NCI-H82 treated with DMSO at 0.1 percent for 48 hours (cell line): ENCODE measurements around the gene KCNIP4.
"Not testable (repeated sequence)": the region's sequence is repeated elsewhere in the genome, so short reads cannot be mapped to it uniquely, and the experiment has no call there.

Experiments
- DNase-seq: peaks from one replicate; lab custom pipeline; 2025; ENCODE audit not compliant: unreplicated experiment; lab: John Stamatoyannopoulos, UW

Gene KCNIP4

GRCh38 chr4:21948347-21949072, at the start of gene KCNIP4:
KCNIP4 (minus strand) TSS chr4:21948772.
- no peak for DNase-seq

- not testable (repeated sequence) for DNase-seq
Observed at GRCh38 chr4:21996618-21997017, 48.0 kb upstream of the KCNIP4 start.

- DNase-seq, result no peak
Observed at GRCh38 chr4:21992330-21992729, 43.8 kb upstream of the KCNIP4 start.

GRCh38 chr4:21991562-21991961, 43.0 kb upstream of the KCNIP4 start:
- no peak for DNase-seq

- no peak for DNase-seq
Observed at GRCh38 chr4:21991050-21991449, 42.5 kb upstream of the KCNIP4 start.

GRCh38 chr4:21989351-21989750, 40.8 kb upstream of the KCNIP4 start:
- DNase-seq, result no peak

GRCh38 chr4:21986307-21986706, 37.7 kb upstream of the KCNIP4 start:
- DNase-seq, result no peak

- DNase-seq, result no peak
Observed at GRCh38 chr4:21982087-21982486, 33.5 kb upstream of the KCNIP4 start.

- DNase-seq, result no peak
Observed at GRCh38 chr4:21979196-21979595, 30.6 kb upstream of the KCNIP4 start.

- no peak for DNase-seq
Observed at GRCh38 chr4:21976166-21976565, 27.6 kb upstream of the KCNIP4 start.

- DNase-seq, result no peak
Observed at GRCh38 chr4:21973850-21974249, 25.3 kb upstream of the KCNIP4 start.

- DNase-seq, result no peak
Observed at GRCh38 chr4:21964762-21965319, 16.3 kb upstream of the KCNIP4 start.

GRCh38 chr4:21962691-21963090, 14.1 kb upstream of the KCNIP4 start:
- DNase-seq, result no peak

- no peak for DNase-seq
Observed at GRCh38 chr4:21960793-21961192, 12.2 kb upstream of the KCNIP4 start.

- DNase-seq, result no peak
Observed at GRCh38 chr4:21954916-21955315, 6.3 kb upstream of the KCNIP4 start.

- DNase-seq, result no peak
Observed at GRCh38 chr4:21953653-21954052, 5.1 kb upstream of the KCNIP4 start.

GRCh38 chr4:21952549-21952948, 4.0 kb upstream of the KCNIP4 start:
- no peak for DNase-seq

- DNase-seq, result no peak
Observed at GRCh38 chr4:21949073-21949457, 493 bp upstream of the KCNIP4 start.

- DNase-seq, result no peak
Observed at GRCh38 chr4:21947791-21948346, 703 bp downstream of the KCNIP4 start.

GRCh38 chr4:21946858-21947257, 1.7 kb downstream of the KCNIP4 start:
- no peak for DNase-seq

- DNase-seq, result no peak
Observed at GRCh38 chr4:21921526-21922180, 26.9 kb downstream of the KCNIP4 start.

GRCh38 chr4:21915761-21916160, 32.8 kb downstream of the KCNIP4 start:
- DNase-seq, result no peak
